Activated naive CD4-positive, alpha-beta T cell treated with anti-CD3 and anti-CD28 coated beads, Interleukin-2, amount 10 ng/mL, durations not matched to agents 7 days and 5 days (primary cell): ENCODE data around the gene CHEK2.

ENCODE experiments used
- CTCF ChIA-PET: fragments of 350-600 bp; sonication (Branson Sonifier 250); formaldehyde crosslinking; loops from one replicate; lab custom pipeline; 2021; ENCODE audit warnings: antibody characterized with exemption; lab: Charles Lee
- DNase-seq: peaks from one replicate; pipeline ENCODE4 v3.0.0-alpha.2; 2020
- H3K27ac Mint-ChIP-seq: one replicate; pipeline ENCODE4 v1.8.0; 2021; ENCODE audit warnings: mild to moderate bottlenecking, moderate library complexity, mixed read lengths
- H3K27me3 Mint-ChIP-seq: one replicate; pipeline ENCODE4 v1.8.0; 2021; ENCODE audit warnings: mild to moderate bottlenecking, mixed read lengths
- H3K36me3 Mint-ChIP-seq: one replicate; pipeline ENCODE4 v1.8.0; 2021; ENCODE audit warnings: mixed read lengths
- H3K4me1 Mint-ChIP-seq: one replicate; pipeline ENCODE4 v1.8.0; 2021; ENCODE audit warnings: mixed read lengths
- H3K4me3 Mint-ChIP-seq: one replicate; pipeline ENCODE4 v1.8.0; 2021; ENCODE audit warnings: mild to moderate bottlenecking, moderate library complexity, mixed read lengths
- H3K9me3 Mint-ChIP-seq: one replicate; pipeline ENCODE4 v1.8.0; 2021; ENCODE audit warnings: mixed read lengths

The CHEK2 gene

GRCh38 chr22:28741785-28742561 is at the start of gene CHEK2, which contains the start of gene HSCB:
Gene CHEK2 (minus strand): TSS chr22:28741820. CDS start chr22:28734721, 7,099 bp downstream.
Gene HSCB (plus strand): TSS chr22:28742039. CDS start chr22:28742096, 57 bp downstream.
- peak; percentile 99 for DNase-seq
- CTCF ChIA-PET, result no interaction called here
- Mint-ChIP-seq H3K27ac (peak within 1 kb of the TSS; percentile 80), H3K9me3 (no peaks in the 10 kb centered on the region), H3K27me3 (no peaks in the 10 kb centered on the region), H3K4me1 (peaks cover 55% of the 10 kb centered on the region), H3K36me3 (peaks cover 36% of the 10 kb centered on the region), H3K4me3 (peak within 1 kb of the TSS; percentile 77)

GRCh38 chr22:28791124-28791523 is 49.5 kb upstream of the CHEK2 start:
- peaks cover 56% of the 10 kb centered on the region for H3K36me3 Mint-ChIP-seq
- CTCF ChIA-PET, result interaction anchor here (0.9 to 2.6 kb wide), 10 partner anchors 8 to 249 kb away, joined by 3 to 47 read pairs (median 4); partner anchors contain the start of gene XBP1
- H3K4me1 Mint-ChIP-seq, result peaks cover 61% of the 10 kb centered on the region
- H3K4me3 Mint-ChIP-seq, result no peak overlapping the region
- no peaks in the 10 kb centered on the region for H3K27me3 Mint-ChIP-seq
- H3K27ac Mint-ChIP-seq, result no peak overlapping the region
- no peaks in the 10 kb centered on the region for H3K9me3 Mint-ChIP-seq
- DNase-seq, result no peak

GRCh38 chr22:28788601-28789000 is 47.0 kb upstream of the CHEK2 start:
- CTCF ChIA-PET, result interaction anchor here (0.7 to 5.1 kb wide), 4 partner anchors 40 to 822 kb away, joined by 3 to 35 read pairs (median 9); no protein-coding TSS in a partner anchor
- H3K27me3 Mint-ChIP-seq, result no peaks in the 10 kb centered on the region
- no peaks in the 10 kb centered on the region for H3K9me3 Mint-ChIP-seq
- no peak for DNase-seq
- no peak overlapping the region for H3K27ac Mint-ChIP-seq
- H3K36me3 Mint-ChIP-seq, result peaks cover 51% of the 10 kb centered on the region
- peaks cover 37% of the 10 kb centered on the region for H3K4me1 Mint-ChIP-seq
- no peak overlapping the region for H3K4me3 Mint-ChIP-seq

- Mint-ChIP-seq H3K27me3 (no peaks in the 10 kb centered on the region), H3K4me3 (no peak overlapping the region), H3K36me3 (peaks cover 59% of the 10 kb centered on the region), H3K27ac (no peak overlapping the region), H3K9me3 (no peaks in the 10 kb centered on the region), H3K4me1 (peaks cover 5% of the 10 kb centered on the region)
- CTCF ChIA-PET, result interaction anchor here (0.7 to 5.1 kb wide), 3 partner anchors 45 to 184 kb away, joined by 3 to 35 read pairs (median 6); no protein-coding TSS in a partner anchor
- DNase-seq, result no peak
Observed at GRCh38 chr22:28783786-28784671, 42.4 kb upstream of the CHEK2 start.

GRCh38 chr22:28780296-28780695 is 38.7 kb upstream of the CHEK2 start:
- no peak overlapping the region for H3K27ac Mint-ChIP-seq
- CTCF ChIA-PET, result interaction anchor here (0.8 to 1.2 kb wide), 2 partner anchors 8 to 36 kb away, joined by 3 to 4 read pairs; partner anchors contain the start of gene CCDC117
- peaks cover 52% of the 10 kb centered on the region for H3K36me3 Mint-ChIP-seq
- peaks cover 12% of the 10 kb centered on the region for H3K4me1 Mint-ChIP-seq
- no peaks in the 10 kb centered on the region for H3K27me3 Mint-ChIP-seq
- H3K4me3 Mint-ChIP-seq, result no peak overlapping the region
- DNase-seq, result no peak
- H3K9me3 Mint-ChIP-seq, result no peaks in the 10 kb centered on the region

GRCh38 chr22:28779833-28780232 is 38.2 kb upstream of the CHEK2 start:
- Mint-ChIP-seq H3K27me3 (no peaks in the 10 kb centered on the region), H3K4me1 (peaks cover 16% of the 10 kb centered on the region), H3K4me3 (no peak overlapping the region), H3K36me3 (peaks cover 50% of the 10 kb centered on the region), H3K27ac (no peak overlapping the region), H3K9me3 (no peaks in the 10 kb centered on the region)
- DNase-seq, result no peak
- CTCF ChIA-PET, result no interaction called here

- Mint-ChIP-seq H3K36me3 (peaks cover 27% of the 10 kb centered on the region), H3K4me3 (peak overlapping the region; percentile 96)
Observed at GRCh38 chr22:28774378-28774777, 32.8 kb upstream of the CHEK2 start.

GRCh38 chr22:28773461-28773867 is 31.8 kb upstream of the CHEK2 start:
- peaks cover 29% of the 10 kb centered on the region for H3K4me1 Mint-ChIP-seq
- peak overlapping the region; percentile 93 for H3K27ac Mint-ChIP-seq
- peaks cover 5% of the 10 kb centered on the region for H3K27me3 Mint-ChIP-seq
- H3K36me3 Mint-ChIP-seq, result peaks cover 24% of the 10 kb centered on the region
- peak overlapping the region; percentile 96 for H3K4me3 Mint-ChIP-seq
- CTCF ChIA-PET, result interaction anchor here (1.0 to 1.5 kb wide), 3 partner anchors 7 to 39 kb away, joined by 3 to 4 read pairs (median 3); no protein-coding TSS in a partner anchor
- no peak for DNase-seq
- H3K9me3 Mint-ChIP-seq, result peaks cover 6% of the 10 kb centered on the region

More at GRCh38 chr22:28774378-28774777, 32.8 kb upstream of the CHEK2 start:
- Mint-ChIP-seq H3K9me3 (peaks cover 4% of the 10 kb centered on the region), H3K27ac (peak overlapping the region; percentile 72), H3K4me1 (peaks cover 29% of the 10 kb centered on the region), H3K27me3 (peaks cover 5% of the 10 kb centered on the region)
- DNase-seq, result no peak
- CTCF ChIA-PET, result no interaction called here

GRCh38 chr22:28772633-28773460 is 31.2 kb upstream of the CHEK2 start, which contains the start of gene CCDC117:
Gene CCDC117 (plus strand): TSS chr22:28772695. CDS start chr22:28772850, 155 bp downstream.
- Mint-ChIP-seq H3K27ac (peak within 1 kb of the TSS; percentile 96), H3K4me1 (peaks cover 29% of the 10 kb centered on the region), H3K36me3 (peaks cover 24% of the 10 kb centered on the region), H3K4me3 (peak within 1 kb of the TSS; percentile 96), H3K9me3 (peaks cover 6% of the 10 kb centered on the region), H3K27me3 (peaks cover 5% of the 10 kb centered on the region)
- CTCF ChIA-PET, result interaction anchor here (1.0 to 1.5 kb wide), 3 partner anchors 8 to 40 kb away, joined by 3 to 4 read pairs (median 3); no protein-coding TSS in a partner anchor
- DNase-seq, result peak; percentile 97

GRCh38 chr22:28771195-28771791 is 29.7 kb upstream of the CHEK2 start:
- peaks cover 15% of the 10 kb centered on the region for H3K27me3 Mint-ChIP-seq
- no peak for DNase-seq
- CTCF ChIA-PET, result interaction anchor here (1.0 kb wide), 1 partner anchor 59 kb away, joined by 3 read pairs; no protein-coding TSS in a partner anchor

GRCh38 chr22:28769394-28770085 is 27.9 kb upstream of the CHEK2 start:
- H3K27ac Mint-ChIP-seq, result no peak overlapping the region
- peaks cover 25% of the 10 kb centered on the region for H3K27me3 Mint-ChIP-seq
- no peak overlapping the region for H3K4me3 Mint-ChIP-seq
- CTCF ChIA-PET, result no interaction called here
- peaks cover 6% of the 10 kb centered on the region for H3K9me3 Mint-ChIP-seq
- DNase-seq, result no peak
- peaks cover 8% of the 10 kb centered on the region for H3K36me3 Mint-ChIP-seq
- H3K4me1 Mint-ChIP-seq, result peaks cover 15% of the 10 kb centered on the region

More at GRCh38 chr22:28771195-28771791, 29.7 kb upstream of the CHEK2 start:
- Mint-ChIP-seq H3K4me3 (no peak overlapping the region), H3K36me3 (peaks cover 22% of the 10 kb centered on the region), H3K9me3 (peaks cover 6% of the 10 kb centered on the region), H3K4me1 (peaks cover 29% of the 10 kb centered on the region), H3K27ac (no peak overlapping the region)

GRCh38 chr22:28768701-28769393 is 27.2 kb upstream of the CHEK2 start:
- Mint-ChIP-seq H3K36me3 (peaks cover 6% of the 10 kb centered on the region), H3K4me3 (no peak overlapping the region), H3K4me1 (peaks cover 10% of the 10 kb centered on the region), H3K27me3 (peaks cover 31% of the 10 kb centered on the region), H3K27ac (no peak overlapping the region), H3K9me3 (peaks cover 6% of the 10 kb centered on the region)
- DNase-seq, result no peak
- CTCF ChIA-PET, result no interaction called here
